Right atrium auricular region (tissue), 2 donors: ENCODE data around the gene RARS2. TPM values are rescaled to one million over a fixed set of nuclear protein-coding genes. Genes with fewer than 3 reads are reported as not detected.

ENCODE experiments used
- DNase-seq: peaks from one replicate; pipeline ENCODE4 v3.0.0-alpha.2; 2019; ENCODE audit warnings: low spot score
- H3K27ac ChIP-seq, 2 donors: fragments of 200-600 bp; sonication (generic); 1 replicate in 1 of 2; 2 replicates in 1 of 2; pipeline ENCODE4 v1.5.1; 2016 to 2019
- H3K27me3 ChIP-seq, 2 donors: fragments of 200-600 bp; sonication (generic); one replicate each; pipeline versions ENCODE4 v1.5.1 to v1.6.0; 2017 to 2019
- H3K36me3 ChIP-seq: fragments of 200-600 bp; sonication (generic); one replicate; pipeline ENCODE4 v1.5.1; 2016
- H3K4me1 ChIP-seq, 2 donors: fragments of 200-600 bp; sonication (generic); one replicate each; pipeline versions ENCODE4 v1.5.1 to v1.6.0; 2017 to 2019
- H3K4me3 ChIP-seq, 2 donors: fragments of 200-600 bp; sonication (generic); 1 replicate in 1 of 2; 2 replicates in 1 of 2; pipeline ENCODE4 v1.5.1; 2017 to 2019; ENCODE audit warnings: mild to moderate bottlenecking in 1 of 2, moderate library complexity in 1 of 2
- H3K9me3 ChIP-seq, 2 donors: fragments of 200-600 bp; sonication (generic); one replicate each; pipeline ENCODE4 v1.5.1; 2019
- total RNA-seq, 2 donors: library from RNA; depleted of rRNA; stranded (reverse); fragments of >200 nt; gene quantifications; one replicate each; pipeline ENCODE4 v1.1.0, GENCODE V29; 2016
- TF ChIP-seq, protein P1 (sequence below), 2 donors: fragments of 200-600 bp; sonication (generic); IDR thresholded peaks; one replicate each; pipeline ENCODE4 v1.5.1; 2019; ENCODE audit warnings: antibody characterized with exemption in 2 of 2

The RARS2 gene, protein sequence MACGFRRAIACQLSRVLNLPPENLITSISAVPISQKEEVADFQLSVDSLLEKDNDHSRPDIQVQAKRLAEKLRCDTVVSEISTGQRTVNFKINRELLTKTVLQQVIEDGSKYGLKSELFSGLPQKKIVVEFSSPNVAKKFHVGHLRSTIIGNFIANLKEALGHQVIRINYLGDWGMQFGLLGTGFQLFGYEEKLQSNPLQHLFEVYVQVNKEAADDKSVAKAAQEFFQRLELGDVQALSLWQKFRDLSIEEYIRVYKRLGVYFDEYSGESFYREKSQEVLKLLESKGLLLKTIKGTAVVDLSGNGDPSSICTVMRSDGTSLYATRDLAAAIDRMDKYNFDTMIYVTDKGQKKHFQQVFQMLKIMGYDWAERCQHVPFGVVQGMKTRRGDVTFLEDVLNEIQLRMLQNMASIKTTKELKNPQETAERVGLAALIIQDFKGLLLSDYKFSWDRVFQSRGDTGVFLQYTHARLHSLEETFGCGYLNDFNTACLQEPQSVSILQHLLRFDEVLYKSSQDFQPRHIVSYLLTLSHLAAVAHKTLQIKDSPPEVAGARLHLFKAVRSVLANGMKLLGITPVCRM
- total RNA-seq, result 10 to 100 TPM; 12.9 to 16.3 TPM

DNA sequence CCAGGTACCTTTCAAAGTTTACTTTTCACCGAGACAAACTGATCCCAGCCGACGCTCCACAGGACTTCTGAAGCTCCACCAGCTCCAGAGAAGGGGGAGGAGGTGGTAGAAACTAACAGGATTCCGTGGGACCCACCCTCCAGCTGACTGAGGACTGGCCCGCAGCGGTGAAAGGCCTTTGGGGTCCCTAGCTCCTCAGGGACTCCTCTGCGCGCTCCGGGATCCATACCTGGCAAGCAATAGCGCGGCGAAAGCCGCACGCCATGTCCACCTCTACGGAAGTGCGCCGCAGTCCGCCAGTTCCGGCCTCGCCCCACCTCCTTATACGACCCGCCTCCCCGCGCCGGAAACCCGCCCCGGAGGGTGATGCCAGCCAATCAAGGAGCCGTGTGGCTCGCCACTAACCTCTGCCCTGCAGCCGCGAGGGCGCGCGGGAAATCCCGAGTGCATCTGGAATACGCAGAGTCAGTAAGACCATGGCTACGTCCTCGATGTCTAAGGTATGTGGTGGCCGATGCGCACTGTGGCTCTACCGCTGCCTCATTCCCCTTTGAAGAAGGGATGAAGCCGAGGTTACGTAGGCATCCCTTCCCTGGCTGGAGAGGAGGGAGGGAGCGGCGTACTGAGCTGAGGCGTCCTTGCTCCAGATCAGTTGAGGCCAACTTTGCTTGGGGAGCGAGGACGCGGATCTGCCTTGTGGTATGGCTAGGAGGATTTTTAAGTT is at the start of gene RARS2, which contains the start of gene ORC3:
RARS2 (minus strand) TSS at position 295 of the 724 bp plus-strand sequence; CDS start at position 265, 30 bp downstream.
ORC3 (plus strand) TSS at position 443 of the 724 bp plus-strand sequence; CDS start at position 477, 34 bp downstream.
- peaks cover 0 to 52% of the 10 kb centered on the region in 2 donors for H3K4me1 ChIP-seq
- H3K27ac ChIP-seq, result peak within 1 kb of the TSS; percentile 69 to 88
- TF ChIP-seq, protein P1, sequence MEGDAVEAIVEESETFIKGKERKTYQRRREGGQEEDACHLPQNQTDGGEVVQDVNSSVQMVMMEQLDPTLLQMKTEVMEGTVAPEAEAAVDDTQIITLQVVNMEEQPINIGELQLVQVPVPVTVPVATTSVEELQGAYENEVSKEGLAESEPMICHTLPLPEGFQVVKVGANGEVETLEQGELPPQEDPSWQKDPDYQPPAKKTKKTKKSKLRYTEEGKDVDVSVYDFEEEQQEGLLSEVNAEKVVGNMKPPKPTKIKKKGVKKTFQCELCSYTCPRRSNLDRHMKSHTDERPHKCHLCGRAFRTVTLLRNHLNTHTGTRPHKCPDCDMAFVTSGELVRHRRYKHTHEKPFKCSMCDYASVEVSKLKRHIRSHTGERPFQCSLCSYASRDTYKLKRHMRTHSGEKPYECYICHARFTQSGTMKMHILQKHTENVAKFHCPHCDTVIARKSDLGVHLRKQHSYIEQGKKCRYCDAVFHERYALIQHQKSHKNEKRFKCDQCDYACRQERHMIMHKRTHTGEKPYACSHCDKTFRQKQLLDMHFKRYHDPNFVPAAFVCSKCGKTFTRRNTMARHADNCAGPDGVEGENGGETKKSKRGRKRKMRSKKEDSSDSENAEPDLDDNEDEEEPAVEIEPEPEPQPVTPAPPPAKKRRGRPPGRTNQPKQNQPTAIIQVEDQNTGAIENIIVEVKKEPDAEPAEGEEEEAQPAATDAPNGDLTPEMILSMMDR (IDR thresholded peaks at IDR 0.05), result no peak
- H3K9me3 ChIP-seq, result no peaks in the 10 kb centered on the region
- H3K36me3 ChIP-seq, result peaks cover 5% of the 10 kb centered on the region
- peak within 1 kb of the TSS; percentile 92 to 94 for H3K4me3 ChIP-seq
- H3K27me3 ChIP-seq, result no peaks in the 10 kb centered on the region
- peak; percentile 97 for DNase-seq

DNA sequence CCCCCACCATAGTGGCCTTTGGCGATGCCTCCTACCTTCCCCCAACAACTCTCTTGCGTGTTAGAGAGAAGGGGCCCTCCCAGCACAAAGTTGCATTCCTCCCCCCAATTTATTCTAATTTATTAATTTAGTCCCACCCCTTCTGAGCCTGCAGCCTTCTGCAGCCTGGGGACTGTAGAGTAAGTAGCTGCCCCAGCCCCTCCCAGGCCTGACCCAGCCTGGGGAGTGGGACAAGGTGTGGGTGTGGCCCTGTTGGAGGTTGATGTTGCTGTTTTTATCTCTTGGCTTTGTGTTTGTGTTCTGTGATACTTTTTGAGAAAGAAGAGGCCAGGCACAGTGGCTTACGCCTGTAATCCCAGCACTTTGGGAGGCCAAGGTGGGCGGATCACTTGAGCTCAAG is 49.6 kb upstream of the RARS2 start:
- Histone ChIP-seq H3K27ac (no peak overlapping the region), H3K4me1 (no peaks in the 10 kb centered on the region), H3K27me3 (no peaks in the 10 kb centered on the region), H3K36me3 (peaks cover 11% of the 10 kb centered on the region), H3K9me3 (no peaks in the 10 kb centered on the region), H3K4me3 (no peak overlapping the region)
- TF ChIP-seq, protein P1 (IDR thresholded peaks at IDR 0.05), result no peak
- DNase-seq, result no peak

DNA sequence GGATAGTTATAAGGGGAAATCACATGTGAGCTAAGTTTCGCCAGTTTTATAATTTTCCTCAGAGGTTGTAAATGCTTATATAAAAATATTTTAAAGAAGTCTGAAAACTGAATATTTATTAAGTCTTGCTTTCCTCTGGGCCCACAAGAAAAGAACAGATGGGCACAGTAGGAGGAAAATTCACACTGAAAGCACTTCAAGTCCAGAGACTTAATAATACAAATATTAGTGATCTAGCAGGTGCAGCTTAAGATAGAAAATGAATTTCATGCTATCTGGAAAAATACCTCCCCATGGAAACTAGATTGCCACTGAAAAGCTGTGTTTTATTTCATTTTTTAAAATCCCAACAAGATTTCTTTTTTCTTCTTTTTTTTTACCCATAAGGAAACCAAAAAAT is 47.3 kb upstream of the RARS2 start:
- peaks cover 16% of the 10 kb centered on the region for H3K36me3 ChIP-seq
- DNase-seq, result no peak
- H3K4me1 ChIP-seq, result no peaks in the 10 kb centered on the region
- TF ChIP-seq, protein P1 (IDR thresholded peaks at IDR 0.05), result no peak
- H3K27me3 ChIP-seq, result no peaks in the 10 kb centered on the region
- H3K27ac ChIP-seq, result no peak overlapping the region
- H3K9me3 ChIP-seq, result no peaks in the 10 kb centered on the region
- H3K4me3 ChIP-seq, result no peak overlapping the region

DNA sequence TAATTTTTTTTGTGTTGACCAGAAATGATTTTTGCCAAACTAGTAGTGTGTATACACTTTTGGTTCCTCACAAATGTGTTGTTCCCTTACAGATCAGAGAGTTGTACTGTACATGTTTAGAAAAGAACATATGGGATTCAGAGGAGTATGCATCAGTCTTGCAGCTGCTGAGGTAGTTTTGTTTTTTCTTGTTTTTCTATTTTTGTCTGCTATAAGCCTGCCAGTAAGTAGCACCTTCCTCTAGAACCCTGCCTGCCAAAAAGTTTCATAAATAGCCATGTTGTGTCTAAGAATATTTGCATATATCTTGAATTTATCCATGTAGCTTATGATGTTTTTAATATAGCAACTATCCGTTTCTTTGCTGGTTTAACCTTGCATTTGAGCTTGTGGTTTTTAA is 46.5 kb upstream of the RARS2 start:
- no peaks in the 10 kb centered on the region for H3K27me3 ChIP-seq
- TF ChIP-seq, protein P1 (IDR thresholded peaks at IDR 0.05), result no peak
- H3K27ac ChIP-seq, result no peak overlapping the region
- no peak for DNase-seq
- no peaks in the 10 kb centered on the region for H3K4me1 ChIP-seq
- peaks cover 16% of the 10 kb centered on the region for H3K36me3 ChIP-seq
- no peak overlapping the region for H3K4me3 ChIP-seq
- H3K9me3 ChIP-seq, result no peaks in the 10 kb centered on the region

DNA sequence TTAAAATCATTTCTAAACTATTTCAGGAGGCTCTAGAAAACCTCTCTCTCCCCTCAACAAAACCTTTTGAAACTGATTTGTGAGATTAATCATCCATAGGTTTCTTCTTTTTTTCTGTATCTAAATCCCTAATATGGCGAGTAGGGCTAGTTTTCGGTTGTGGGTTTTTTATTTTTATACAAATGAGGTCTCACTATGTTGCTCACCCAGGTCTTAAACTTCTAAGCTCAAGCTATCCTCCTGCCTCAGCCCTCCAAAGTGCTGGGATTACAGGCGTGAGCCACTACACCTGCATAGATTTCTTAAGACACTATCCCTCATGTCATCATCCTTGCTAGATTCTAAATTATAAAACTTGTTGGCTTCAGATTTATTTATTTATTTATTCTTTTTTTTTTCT is 44.1 kb upstream of the RARS2 start:
- Histone ChIP-seq H3K9me3 (no peaks in the 10 kb centered on the region), H3K4me1 (peaks cover 0 to 8% of the 10 kb centered on the region in 2 donors), H3K36me3 (peaks cover 16% of the 10 kb centered on the region), H3K27ac (no peak overlapping the region), H3K27me3 (no peaks in the 10 kb centered on the region), H3K4me3 (no peak overlapping the region)
- TF ChIP-seq, protein P1 (IDR thresholded peaks at IDR 0.05), result no peak
- no peak for DNase-seq
